Activated CD4-positive, alpha-beta memory T cell treated with anti-CD3 and anti-CD28 coated beads for 36 hours (primary cell): Measurements from ENCODE around the gene FRMD8. TPM values are rescaled to one million over a fixed set of nuclear protein-coding genes. Genes with fewer than 3 reads are reported as not detected.

Source experiments
- CTCF ChIA-PET: fragments of 350-600 bp; sonication (Branson Sonifier 250); formaldehyde crosslinking; loops from one replicate; lab custom pipeline; 2021; ENCODE audit warnings: antibody characterized with exemption, inconsistent platforms; lab: Charles Lee
- POLR2A ChIA-PET: fragments of 350-600 bp; sonication (Branson Sonifier 250); formaldehyde crosslinking; loops from one replicate; lab custom pipeline; 2021; ENCODE audit warnings: antibody characterized with exemption; lab: Charles Lee
- DNase-seq: peaks from one replicate; pipeline ENCODE4 v3.0.0-alpha.2; 2020
- H3K27ac Mint-ChIP-seq: one replicate; pipeline ENCODE4 v1.8.0; 2021; ENCODE audit warnings: mixed read lengths
- H3K27me3 Mint-ChIP-seq: one replicate; pipeline ENCODE4 v1.8.0; 2021; ENCODE audit warnings: mixed read lengths
- H3K36me3 Mint-ChIP-seq: one replicate; pipeline ENCODE4 v1.8.0; 2021; ENCODE audit warnings: mixed read lengths
- H3K4me1 Mint-ChIP-seq: one replicate; pipeline ENCODE4 v1.8.0; 2021; ENCODE audit warnings: low read depth, mixed read lengths
- H3K4me3 Mint-ChIP-seq: one replicate; pipeline ENCODE4 v1.8.0; 2021; ENCODE audit warnings: mild to moderate bottlenecking, mixed read lengths
- H3K9me3 Mint-ChIP-seq: one replicate; pipeline ENCODE4 v1.8.0; 2021; ENCODE audit warnings: mixed read lengths
- intact Hi-C: fragments of 100-400 bp; cut with micrococcal nuclease; formaldehyde crosslinking; loops from one replicate; pipeline ENCODE4 v1.15.1; 2023
- total RNA-seq, 2 experiments: library from RNA; stranded (reverse); gene quantifications; one replicate each; pipeline ENCODE4 v1.2.3, GENCODE V29; 2021

The FRMD8 gene
- total RNA-seq, 2 experiments from 2014 or later = 34.7 to 37.9 TPM

DNA sequence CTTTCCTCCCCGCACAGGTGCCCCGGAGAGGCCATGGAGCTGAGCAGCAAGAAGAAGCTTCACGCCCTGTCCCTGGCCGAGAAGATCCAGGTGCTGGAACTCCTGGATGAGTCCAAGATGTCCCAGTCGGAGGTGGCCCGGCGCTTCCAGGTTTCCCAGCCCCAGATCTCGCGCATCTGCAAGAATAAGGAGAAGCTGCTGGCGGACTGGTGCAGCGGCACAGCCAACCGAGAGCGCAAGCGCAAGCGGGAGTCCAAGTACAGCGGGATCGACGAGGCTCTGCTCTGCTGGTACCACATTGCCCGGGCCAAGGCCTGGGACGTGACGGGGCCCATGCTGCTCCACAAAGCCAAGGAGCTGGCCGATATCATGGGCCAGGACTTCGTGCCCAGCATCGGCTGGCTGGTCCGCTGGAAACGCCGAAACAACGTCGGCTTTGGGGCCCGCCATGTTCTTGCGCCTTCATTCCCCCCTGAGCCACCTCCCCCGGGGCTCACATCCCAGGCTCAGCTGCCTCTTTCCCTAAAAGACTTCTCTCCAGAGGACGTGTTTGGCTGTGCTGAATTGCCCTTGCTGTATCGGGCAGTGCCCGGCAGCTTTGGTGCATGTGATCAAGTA is 30.6 kb upstream of the FRMD8 start:
- Mint-ChIP-seq H3K4me3 (peak overlapping the region; percentile 80), H3K36me3 (peaks cover 7% of the 10 kb centered on the region), H3K4me1 (peaks cover 12% of the 10 kb centered on the region), H3K27me3 (no peaks in the 10 kb centered on the region), H3K9me3 (no peaks in the 10 kb centered on the region), H3K27ac (no peak overlapping the region)
- ChIA-PET CTCF (interaction anchor here (0.6 to 1.9 kb wide), 6 partner anchors 9 to 41 kb away, joined by 3 to 6 read pairs (median 3); no protein-coding TSS in a partner anchor), POLR2A (interaction anchor here (0.6 to 1.5 kb wide), 4 partner anchors 22 to 152 kb away, joined by 3 to 4 read pairs (median 3); partner anchors contain the start of gene DPF2)
- no peak for DNase-seq
- intact Hi-C loops = loop anchor here (2.0 kb wide), 1 partner anchor 21 kb away; no protein-coding TSS in a partner anchor

- POLR2A ChIA-PET = interaction anchor here (1.5 kb wide), 1 partner anchor 23 kb away, joined by 4 read pairs; the partner anchor contains the start of gene DPF2
- no peak overlapping the region for H3K27ac Mint-ChIP-seq
- peaks cover 12% of the 10 kb centered on the region for H3K4me1 Mint-ChIP-seq
- intact Hi-C loops = no loop called here
- CTCF ChIA-PET = interaction anchor here (1.0 to 1.9 kb wide), 4 partner anchors 9 to 60 kb away, joined by 3 to 6 read pairs (median 3); no protein-coding TSS in a partner anchor
- no peaks in the 10 kb centered on the region for H3K27me3 Mint-ChIP-seq
- DNase-seq = no peak
- H3K9me3 Mint-ChIP-seq = no peaks in the 10 kb centered on the region
- peaks cover 6% of the 10 kb centered on the region for H3K36me3 Mint-ChIP-seq
- peak overlapping the region; percentile 54 for H3K4me3 Mint-ChIP-seq
Observed at GRCh38 chr11:65356394-65356972, 30.0 kb upstream of the FRMD8 start.

DNA sequence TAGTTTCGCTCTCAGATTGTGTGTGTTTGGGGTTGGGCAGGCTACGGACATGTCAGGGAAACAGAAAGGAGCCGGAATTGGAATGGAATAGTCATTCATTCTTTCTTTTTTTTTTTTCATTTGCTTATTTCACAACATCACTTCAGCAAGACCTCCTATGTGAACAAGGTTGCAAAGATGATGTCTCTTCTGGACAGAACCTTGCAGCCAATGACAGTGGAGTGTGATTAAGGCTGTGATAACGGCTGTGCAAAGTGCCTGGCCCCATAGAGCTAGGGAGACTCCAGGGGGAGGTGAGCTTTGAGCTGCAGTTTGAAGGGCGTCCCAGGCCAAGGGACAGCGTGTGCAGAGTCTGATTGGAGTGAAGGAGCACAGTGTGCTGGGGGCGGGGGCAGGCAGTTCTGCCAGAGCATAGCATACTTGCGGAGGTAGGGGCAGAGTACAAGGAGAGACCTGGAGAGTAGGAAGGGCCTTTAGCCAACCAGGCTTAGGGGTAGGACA is 28.5 kb upstream of the FRMD8 start:
- Mint-ChIP-seq H3K36me3 (no peaks in the 10 kb centered on the region), H3K4me3 (no peak overlapping the region), H3K9me3 (no peaks in the 10 kb centered on the region), H3K27ac (no peak overlapping the region), H3K4me1 (peaks cover 17% of the 10 kb centered on the region), H3K27me3 (no peaks in the 10 kb centered on the region)
- DNase-seq = no peak
- ChIA-PET CTCF (interaction anchor here (1.7 kb wide), 1 partner anchor 28 kb away, joined by 3 read pairs; no protein-coding TSS in a partner anchor), POLR2A (interaction anchor here (0.7 kb wide), 1 partner anchor 24 kb away, joined by 3 read pairs; the partner anchor contains the start of gene DPF2)
- intact Hi-C loops = no loop called here

DNA sequence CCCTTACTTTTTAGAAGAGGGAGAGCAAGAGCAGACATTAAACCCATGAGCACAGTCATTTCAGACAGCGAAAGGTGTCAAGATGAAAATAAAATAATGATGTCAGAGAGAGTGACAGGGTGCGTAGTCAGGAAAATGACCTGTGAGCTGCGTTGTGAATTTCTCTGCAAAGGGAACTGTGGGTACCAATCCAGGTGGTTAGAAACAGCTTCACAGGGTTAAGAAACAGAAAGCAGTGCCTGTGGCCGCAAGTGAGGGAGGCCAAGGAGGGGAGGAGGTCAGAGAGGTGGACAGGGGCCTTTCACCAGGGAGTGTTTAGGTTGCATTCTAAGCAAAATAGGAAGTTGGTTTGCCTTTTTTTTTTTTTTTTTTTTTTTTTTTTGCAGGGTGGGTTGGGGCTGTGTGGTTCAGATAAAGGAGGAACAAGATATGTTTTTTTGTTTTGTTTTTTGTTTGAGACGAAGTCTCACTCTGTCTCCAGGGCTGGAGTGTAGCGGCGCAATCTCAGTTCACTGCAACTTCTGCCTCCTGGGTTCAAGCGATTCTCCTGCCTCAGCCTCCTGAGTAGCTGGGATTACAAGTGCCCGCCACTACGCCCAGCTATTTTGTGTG is 24.0 kb upstream of the FRMD8 start:
- intact Hi-C loops = no loop called here
- peaks cover 4% of the 10 kb centered on the region for H3K4me1 Mint-ChIP-seq
- H3K36me3 Mint-ChIP-seq = no peaks in the 10 kb centered on the region
- H3K27me3 Mint-ChIP-seq = no peaks in the 10 kb centered on the region
- ChIA-PET POLR2A (no interaction called here), CTCF (interaction anchor here (1.2 kb wide), 1 partner anchor 10 kb away, joined by 5 read pairs; no protein-coding TSS in a partner anchor)
- no peaks in the 10 kb centered on the region for H3K9me3 Mint-ChIP-seq
- peak; percentile 35 for DNase-seq
- H3K4me3 Mint-ChIP-seq = no peak overlapping the region
- H3K27ac Mint-ChIP-seq = peak overlapping the region; percentile 59

GRCh38 chr11:65362966-65363365 is 23.5 kb upstream of the FRMD8 start:
- Mint-ChIP-seq H3K27me3 (no peaks in the 10 kb centered on the region), H3K4me1 (peaks cover 4% of the 10 kb centered on the region), H3K36me3 (no peaks in the 10 kb centered on the region), H3K27ac (no peak overlapping the region), H3K4me3 (no peak overlapping the region), H3K9me3 (no peaks in the 10 kb centered on the region)
- intact Hi-C loops = no loop called here
- CTCF ChIA-PET = interaction anchor here (1.2 kb wide), 1 partner anchor 10 kb away, joined by 5 read pairs; no protein-coding TSS in a partner anchor
- POLR2A ChIA-PET = no interaction called here
- DNase-seq = no peak

DNA sequence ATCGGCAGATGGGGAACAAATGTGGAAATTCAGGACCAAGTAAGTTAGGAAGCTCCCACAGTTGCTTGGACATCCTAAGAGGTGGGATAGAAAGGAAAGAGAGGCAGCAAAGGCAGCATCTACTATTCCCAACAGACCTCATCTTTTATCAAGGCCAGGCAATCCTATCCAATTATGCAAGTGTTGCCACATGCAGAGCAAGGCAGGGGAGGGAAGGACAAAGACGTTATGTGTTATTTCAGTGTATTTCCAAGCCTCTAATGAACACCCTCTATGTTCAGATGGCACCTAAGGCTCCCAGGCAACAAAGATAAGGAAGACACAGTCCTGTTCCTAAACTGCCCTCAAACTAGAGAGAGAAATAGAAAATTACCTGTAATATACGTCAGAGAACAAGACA is 22.7 kb upstream of the FRMD8 start:
- no peak overlapping the region for H3K4me3 Mint-ChIP-seq
- intact Hi-C loops = no loop called here
- ChIA-PET CTCF (interaction anchor here (1.1 kb wide), 1 partner anchor 149 kb away, joined by 3 read pairs; no protein-coding TSS in a partner anchor), POLR2A (no interaction called here)
- DNase-seq = no peak
- no peaks in the 10 kb centered on the region for H3K36me3 Mint-ChIP-seq
- H3K27me3 Mint-ChIP-seq = no peaks in the 10 kb centered on the region
- H3K9me3 Mint-ChIP-seq = no peaks in the 10 kb centered on the region
- no peak overlapping the region for H3K27ac Mint-ChIP-seq
- H3K4me1 Mint-ChIP-seq = peaks cover 4% of the 10 kb centered on the region

DNA sequence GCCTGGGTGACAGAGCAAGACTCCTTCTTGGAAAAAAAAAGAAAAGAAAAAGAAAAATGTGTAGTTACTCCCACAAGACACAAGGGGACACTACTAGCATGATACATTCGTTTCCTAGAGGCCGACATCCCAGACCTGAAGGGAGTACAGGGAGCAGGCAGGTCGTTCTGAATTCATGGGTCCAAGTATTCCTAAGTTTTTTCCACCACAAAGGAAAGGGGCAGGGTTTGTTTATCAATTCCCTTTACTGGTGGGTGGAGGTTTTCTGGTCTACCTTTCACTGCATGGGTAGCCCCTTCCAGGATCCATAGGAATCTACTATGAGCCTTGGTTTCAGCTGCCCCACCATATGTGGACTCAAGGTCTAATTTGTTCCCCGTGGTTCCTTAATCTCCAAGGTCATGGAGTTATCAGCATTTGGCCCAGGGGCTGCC is 20.1 kb upstream of the FRMD8 start:
- Mint-ChIP-seq H3K9me3 (no peaks in the 10 kb centered on the region), H3K4me1 (peaks cover 4% of the 10 kb centered on the region), H3K4me3 (no peak overlapping the region), H3K27ac (no peak overlapping the region), H3K36me3 (no peaks in the 10 kb centered on the region), H3K27me3 (no peaks in the 10 kb centered on the region)
- CTCF ChIA-PET = interaction anchor here (0.5 to 3.8 kb wide), 10 partner anchors 11 to 228 kb away, joined by 3 to 32 read pairs (median 3); partner anchors contain the start of gene ZNRD2
- intact Hi-C loops = loop anchor here (1.0 kb wide), 2 partner anchors 50 to 144 kb away; no protein-coding TSS in a partner anchor
- DNase-seq = peak; percentile 30
- POLR2A ChIA-PET = no interaction called here

DNA sequence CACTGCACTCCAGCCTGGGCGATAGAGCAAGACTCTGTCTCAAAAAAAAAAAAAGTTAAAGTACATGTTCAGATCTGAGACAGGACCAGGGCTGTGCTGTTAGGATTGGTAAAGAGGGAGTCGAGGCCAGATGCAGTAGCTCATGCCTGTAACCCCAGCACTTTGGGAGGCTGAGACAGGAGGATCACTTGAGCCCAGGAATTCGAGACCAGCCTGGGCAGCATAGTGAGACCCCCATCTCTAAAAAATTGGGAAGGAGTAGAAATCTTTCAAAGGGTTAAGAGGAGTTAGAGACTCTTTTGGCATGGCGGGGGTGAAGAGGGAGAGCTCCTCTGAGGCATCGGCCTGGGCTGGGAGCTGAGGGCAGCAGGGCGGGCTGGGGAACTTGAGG is 15.8 kb upstream of the FRMD8 start:
- Mint-ChIP-seq H3K27me3 (no peaks in the 10 kb centered on the region), H3K4me1 (no peaks in the 10 kb centered on the region), H3K9me3 (no peaks in the 10 kb centered on the region), H3K36me3 (no peaks in the 10 kb centered on the region), H3K27ac (no peak overlapping the region), H3K4me3 (no peak overlapping the region)
- intact Hi-C loops = no loop called here
- POLR2A ChIA-PET = interaction anchor here (0.9 kb wide), 1 partner anchor 130 kb away, joined by 3 read pairs; no protein-coding TSS in a partner anchor
- DNase-seq = no peak
- CTCF ChIA-PET = interaction anchor here (0.6 to 1.5 kb wide), 3 partner anchors 41 to 140 kb away, joined by 3 to 6 read pairs (median 3); no protein-coding TSS in a partner anchor

DNA sequence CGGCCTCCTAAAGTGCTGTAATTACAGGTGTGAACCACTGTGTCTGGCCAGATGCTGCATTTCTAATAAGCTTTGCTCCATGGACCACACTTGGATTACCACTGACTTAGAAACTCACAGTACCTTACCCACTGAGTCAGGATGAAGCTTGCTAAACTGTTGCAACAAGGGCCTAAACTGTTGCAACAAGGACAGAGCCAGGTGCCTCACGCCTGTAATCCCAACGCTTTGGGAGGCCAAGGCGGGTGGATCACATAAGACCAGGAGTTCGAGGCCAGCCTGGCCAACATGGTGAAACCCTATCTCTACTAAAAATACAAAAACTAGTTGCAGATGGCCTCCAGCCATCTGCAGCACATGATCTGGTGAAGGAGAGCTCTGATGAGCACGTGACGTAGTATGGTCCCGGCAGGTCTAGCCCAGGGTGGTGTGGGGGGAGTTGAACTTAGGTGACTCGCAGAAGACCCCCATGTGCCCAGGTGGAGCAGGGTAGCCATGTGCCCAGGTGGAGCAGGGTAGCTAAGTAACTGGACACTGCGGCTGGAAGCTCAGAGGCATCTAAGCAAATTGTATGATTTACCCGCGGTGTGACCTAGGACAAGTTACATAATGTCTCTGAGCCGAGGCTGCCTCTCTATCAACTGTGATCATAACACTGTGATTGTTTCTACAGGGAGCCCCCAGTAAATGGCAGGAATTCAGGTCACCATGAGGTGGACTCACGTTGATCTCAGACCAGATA is 12.4 kb upstream of the FRMD8 start:
- no peaks in the 10 kb centered on the region for H3K27me3 Mint-ChIP-seq
- H3K4me3 Mint-ChIP-seq = no peak overlapping the region
- H3K9me3 Mint-ChIP-seq = no peaks in the 10 kb centered on the region
- CTCF ChIA-PET = interaction anchor here (1.2 kb wide), 1 partner anchor 41 kb away, joined by 3 read pairs; no protein-coding TSS in a partner anchor
- H3K27ac Mint-ChIP-seq = no peak overlapping the region
- intact Hi-C loops = no loop called here
- POLR2A ChIA-PET = no interaction called here
- no peaks in the 10 kb centered on the region for H3K36me3 Mint-ChIP-seq
- no peak for DNase-seq
- no peaks in the 10 kb centered on the region for H3K4me1 Mint-ChIP-seq

GRCh38 chr11:65375012-65375411 is 11.4 kb upstream of the FRMD8 start:
- intact Hi-C loops = no loop called here
- Mint-ChIP-seq H3K4me3 (no peak overlapping the region), H3K9me3 (no peaks in the 10 kb centered on the region), H3K27ac (no peak overlapping the region), H3K4me1 (peaks cover under 1% of the 10 kb centered on the region), H3K36me3 (no peaks in the 10 kb centered on the region), H3K27me3 (no peaks in the 10 kb centered on the region)
- ChIA-PET CTCF (no interaction called here), POLR2A (no interaction called here)
- DNase-seq = no peak

DNA sequence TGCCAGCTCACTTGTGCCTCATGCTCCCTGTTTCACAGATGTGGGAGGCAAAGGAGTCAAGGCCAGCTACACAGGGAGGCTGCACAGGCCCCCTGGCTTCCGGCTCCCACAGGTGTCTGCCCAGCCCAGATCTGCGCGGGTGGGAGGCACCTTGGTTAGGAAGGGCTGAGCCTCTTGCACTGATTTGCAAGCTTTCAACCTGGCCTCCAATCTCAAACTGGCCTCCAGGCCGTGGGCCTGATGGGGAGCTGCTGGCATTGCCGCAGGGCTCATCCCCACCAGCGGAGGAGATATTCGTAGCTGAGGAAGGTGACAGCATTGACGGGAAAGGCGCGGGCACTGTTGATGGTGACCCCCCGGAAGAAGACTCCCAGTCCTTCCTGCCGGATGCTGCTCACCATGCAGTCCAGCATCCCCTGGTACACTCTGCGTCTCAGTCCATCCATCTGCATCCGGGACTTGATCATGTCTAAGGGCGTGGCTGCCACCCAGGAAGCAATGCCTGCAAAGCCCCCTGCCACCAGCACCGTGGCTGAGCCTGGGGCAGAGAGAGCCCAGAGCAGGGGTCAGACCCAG is 10.2 kb upstream of the FRMD8 start:
- Mint-ChIP-seq H3K9me3 (no peaks in the 10 kb centered on the region), H3K4me3 (no peak overlapping the region), H3K27me3 (no peaks in the 10 kb centered on the region), H3K36me3 (no peaks in the 10 kb centered on the region), H3K4me1 (peaks cover 5% of the 10 kb centered on the region), H3K27ac (no peak overlapping the region)
- POLR2A ChIA-PET = no interaction called here
- CTCF ChIA-PET = interaction anchor here (1.2 kb wide), 1 partner anchor 41 kb away, joined by 3 read pairs; no protein-coding TSS in a partner anchor
- no peak for DNase-seq
- intact Hi-C loops = no loop called here
